Mesenteric fat pad (tissue), 1 donor: ENCODE measurements around the gene KMT2C. TPM values are rescaled to one million over a fixed set of nuclear protein-coding genes. Genes with fewer than 3 reads are reported as not detected.
"Not testable (repeated sequence)": the region's sequence is repeated elsewhere in the genome, so short reads cannot be mapped to it uniquely, and the experiment has no call there.

Source experiments
- DNase-seq: peaks from one replicate; pipeline ENCODE4 v3.0.0-alpha.2; 2020; ENCODE audit warnings: low spot score
- long read RNA-seq: library from polyadenylated mRNA; unstranded; transcript quantifications from one replicate; pipeline ENCODE4 v2.0.0, GENCODE V29; 2020
- total RNA-seq: library from RNA; stranded (reverse); fragmentation: NEBNext Ultra II Directional; extraction: Animal tissue kit (Norgen Biotek cat#: 25700); gene quantifications from one replicate; pipeline ENCODE4 v1.2.1, GENCODE V29; 2021
- donor health status: DM: yes; HTN: yes; CAD: no.

The KMT2C gene
- 83.4 TPM for total RNA-seq
- long read RNA-seq, partial matches to known transcripts: 19 of 38 reads
- long read RNA-seq, other reads (novel, unspliced or antisense): 19 of 38 reads

DNA sequence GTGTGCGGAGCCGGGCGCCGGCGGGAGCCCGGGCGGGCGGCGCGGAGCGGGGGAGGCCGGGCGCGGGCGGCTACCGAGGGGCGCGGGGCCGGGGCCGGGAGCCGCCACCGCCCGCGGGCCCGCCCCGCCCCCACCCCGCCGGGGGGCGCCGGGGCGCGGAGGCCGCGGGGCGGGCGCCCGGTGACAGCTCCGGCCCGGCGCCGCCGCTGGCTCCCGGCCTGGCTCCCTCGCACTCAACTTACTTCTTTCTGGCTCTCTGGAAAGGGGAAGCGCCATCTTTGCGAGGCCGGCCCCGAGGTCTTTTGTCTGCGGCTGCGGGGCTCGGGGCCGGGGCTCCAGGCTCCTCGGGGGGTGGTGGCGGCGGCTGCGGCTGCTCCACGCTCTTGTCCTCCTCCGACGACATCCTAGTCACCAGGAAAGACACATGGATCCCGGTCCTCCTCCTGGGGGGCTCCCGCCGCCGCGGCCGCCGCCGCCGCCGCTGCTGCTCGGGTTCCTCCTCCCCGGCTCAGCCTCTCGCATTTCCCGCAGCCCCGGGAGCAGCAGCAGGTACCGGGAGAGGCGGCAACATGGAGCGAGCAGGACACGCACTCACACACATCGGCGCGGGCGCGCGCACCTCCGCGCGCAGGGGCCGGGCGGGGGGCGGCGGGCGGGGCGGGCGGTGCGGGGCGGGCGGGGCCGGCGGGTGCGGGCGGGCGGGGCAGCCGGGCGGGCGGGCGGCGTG, at the start of gene KMT2C:
Gene KMT2C (minus strand): TSS at position 620 of the 727 bp plus-strand sequence. CDS start 217 bp downstream, at position 403.
- no peak for DNase-seq

DNA sequence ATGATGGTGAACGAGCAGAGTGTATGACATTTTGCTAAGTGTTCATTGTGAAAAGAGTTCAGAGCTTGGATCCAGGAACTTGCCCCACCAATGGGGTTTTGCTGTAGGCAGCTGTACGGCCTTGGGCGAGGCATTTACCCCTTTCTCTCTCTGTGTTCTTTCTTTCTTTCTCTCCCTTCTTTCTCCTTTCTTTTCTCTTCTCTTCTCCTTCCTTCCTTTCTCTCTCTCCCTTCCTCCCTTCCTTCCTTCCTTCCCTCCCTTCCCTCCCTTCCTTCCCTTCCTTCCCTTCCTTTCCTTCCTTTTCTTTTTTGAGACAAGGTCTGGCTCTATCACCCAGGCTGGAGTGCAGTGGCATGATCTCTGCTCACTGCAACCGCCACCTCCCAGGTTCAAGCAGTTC, 45.3 kb upstream of the KMT2C start:
- no peak for DNase-seq

DNA sequence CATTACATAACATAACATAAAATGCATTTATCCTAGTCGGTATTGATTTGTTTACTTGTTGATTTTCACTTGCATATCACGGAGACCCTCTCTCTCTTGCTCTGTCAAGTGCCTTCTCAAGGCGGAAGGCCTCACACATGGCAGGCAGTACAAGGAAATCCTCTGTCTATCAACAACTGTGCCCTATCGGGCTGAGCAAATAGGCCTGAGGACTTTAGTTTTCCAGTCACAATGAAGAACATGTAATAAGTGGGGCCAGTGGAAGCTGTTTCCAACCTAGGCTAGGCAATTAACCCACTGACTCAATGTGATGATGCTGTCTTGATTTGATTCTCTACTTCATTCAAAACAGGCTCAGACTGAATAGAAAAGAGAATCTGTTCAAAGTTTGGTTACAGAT, 44.9 kb upstream of the KMT2C start:
- no peak for DNase-seq

DNA sequence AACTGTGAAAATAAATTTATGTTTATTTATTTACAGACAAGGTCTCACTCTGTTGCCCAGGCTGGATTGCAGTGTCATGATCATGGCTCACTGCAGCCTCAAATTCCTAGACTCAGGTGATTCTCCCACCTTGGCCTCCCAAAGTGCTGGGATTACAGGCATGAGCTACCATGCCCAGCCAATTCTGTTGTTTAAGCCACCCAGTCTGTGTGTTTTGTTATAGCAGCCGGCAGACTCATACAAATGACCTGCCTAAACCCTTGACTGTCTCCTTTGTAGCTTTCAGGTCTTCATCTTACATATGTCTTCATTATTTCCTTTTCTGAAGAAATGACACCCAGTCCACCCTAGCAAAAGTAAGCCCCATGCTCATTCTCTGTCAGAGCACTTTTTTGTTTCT, 43.8 kb upstream of the KMT2C start:
- DNase-seq: no peak

DNA sequence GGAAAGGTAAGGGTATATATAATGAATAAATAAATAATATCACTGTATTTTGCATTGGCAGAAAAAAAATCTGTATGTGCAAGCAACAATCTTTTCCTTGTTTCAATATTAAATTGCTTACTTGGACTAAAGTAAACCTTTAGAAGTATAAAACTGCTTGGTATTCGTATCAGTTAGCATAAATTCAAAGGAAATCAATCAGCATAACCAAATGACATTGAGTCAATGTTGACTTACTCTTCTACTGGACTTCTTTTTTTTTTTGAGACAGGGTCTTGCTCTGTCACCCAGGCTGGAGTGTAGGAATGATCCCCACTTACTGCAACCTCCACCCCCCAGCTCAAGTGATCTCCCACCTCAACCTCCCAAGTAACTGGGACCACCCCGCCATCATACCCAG, 42.3 kb upstream of the KMT2C start:
- no peak for DNase-seq

DNA sequence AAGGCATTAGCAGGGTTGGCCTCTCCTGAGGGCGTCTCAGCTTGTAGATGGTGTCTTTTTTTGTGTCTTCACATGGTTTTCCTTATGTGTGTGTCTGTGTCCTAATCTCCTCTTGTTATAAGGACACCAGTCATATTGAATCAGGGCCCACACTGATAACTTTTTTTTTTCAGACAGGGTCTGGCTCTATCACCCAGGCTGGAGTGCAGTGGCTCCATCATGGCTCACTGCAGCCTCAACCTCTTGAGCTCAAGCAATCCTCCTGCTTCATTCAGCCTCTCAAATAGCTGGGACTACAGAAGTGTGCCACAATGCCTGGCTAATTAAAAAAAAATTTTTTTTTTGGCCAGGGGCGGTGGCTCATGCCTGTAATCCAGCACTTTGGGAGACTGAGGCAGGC, 41.3 kb upstream of the KMT2C start:
- no peak for DNase-seq

DNA sequence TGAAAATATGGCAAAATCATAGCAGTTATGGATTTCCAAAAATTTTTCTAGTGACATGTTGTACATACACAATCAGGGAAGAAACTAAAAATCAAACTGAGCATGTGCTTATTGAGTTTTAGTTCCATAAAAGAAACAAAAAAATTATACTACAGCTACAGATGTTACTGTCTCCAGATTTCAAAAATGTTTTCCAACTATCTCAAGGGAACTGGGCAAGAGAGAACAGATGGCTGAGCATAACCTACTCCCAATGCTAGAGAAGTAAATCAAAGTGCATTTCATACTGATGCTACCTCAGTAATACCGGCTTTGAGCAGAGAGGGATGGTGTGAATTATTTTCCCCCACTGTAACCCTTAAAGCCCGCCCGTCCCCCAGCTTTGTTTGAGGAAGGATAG, 40.7 kb upstream of the KMT2C start:
- DNase-seq: no peak

DNA sequence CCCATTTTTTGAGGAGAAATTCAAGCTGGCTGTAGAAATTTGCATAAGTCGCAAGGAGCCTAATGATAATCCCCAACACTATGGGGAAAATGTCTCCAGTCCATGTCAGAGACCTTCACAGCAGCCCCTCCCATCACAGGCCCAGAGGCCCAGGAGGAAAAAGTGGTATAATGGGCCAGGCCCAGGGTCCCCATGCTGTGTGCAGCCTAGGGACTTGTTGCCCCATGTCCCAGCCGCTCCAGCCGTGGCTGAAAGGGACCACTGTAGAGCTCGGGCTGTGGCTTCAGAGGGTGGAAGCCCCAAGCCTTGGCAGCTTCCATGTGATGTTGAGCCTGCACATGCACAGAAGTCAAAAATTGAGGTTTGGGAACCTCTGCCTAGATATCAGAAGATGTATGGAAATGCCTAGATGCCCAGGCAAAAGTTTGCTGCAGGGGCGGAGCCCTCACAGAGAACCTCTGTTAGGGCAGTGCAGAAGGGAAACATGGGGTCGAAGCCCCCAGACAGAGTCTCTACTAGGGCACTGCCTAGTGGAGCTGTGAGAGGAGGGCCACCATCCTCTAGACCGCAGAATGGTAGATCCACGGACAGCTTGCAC, 35.3 kb upstream of the KMT2C start:
- DNase-seq: not testable (repeated sequence)

DNA sequence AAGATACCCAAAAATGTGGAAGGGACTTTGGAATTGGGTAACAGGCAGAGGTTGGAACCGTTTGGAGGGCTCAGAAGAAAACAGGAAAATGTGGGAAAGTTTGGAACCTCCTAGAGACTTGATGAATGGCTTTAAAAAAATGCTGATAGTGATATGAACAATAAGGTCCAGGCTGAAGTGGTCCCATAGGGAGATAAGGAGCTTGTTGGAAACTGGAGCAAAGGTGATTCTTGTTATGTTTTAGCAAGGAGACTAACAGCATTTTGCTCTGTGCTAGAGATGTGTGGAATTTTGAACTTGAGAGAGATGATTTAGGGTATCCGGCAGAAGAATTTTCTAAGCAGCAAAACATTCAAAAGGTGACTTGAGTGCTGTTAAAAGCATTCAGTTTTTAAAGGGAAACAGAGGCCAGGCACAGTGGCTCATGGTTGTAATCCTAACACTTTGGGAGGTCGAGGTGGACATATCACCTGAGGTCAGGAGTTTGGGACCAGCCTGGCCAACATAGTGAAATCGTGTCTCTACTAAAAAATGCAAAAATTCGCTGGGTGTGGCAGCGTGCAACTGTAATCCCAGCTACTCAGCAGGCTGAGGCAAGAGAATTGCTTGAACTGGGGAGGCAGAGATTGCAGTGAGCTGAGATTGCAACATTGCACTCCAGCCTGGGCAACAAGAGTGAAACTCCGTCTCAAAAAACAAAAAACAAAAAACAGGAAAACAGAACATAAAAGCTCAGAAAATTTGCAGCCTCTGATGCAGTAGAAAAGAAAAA, 34.6 kb upstream of the KMT2C start:
- DNase-seq: not testable (repeated sequence)

DNA sequence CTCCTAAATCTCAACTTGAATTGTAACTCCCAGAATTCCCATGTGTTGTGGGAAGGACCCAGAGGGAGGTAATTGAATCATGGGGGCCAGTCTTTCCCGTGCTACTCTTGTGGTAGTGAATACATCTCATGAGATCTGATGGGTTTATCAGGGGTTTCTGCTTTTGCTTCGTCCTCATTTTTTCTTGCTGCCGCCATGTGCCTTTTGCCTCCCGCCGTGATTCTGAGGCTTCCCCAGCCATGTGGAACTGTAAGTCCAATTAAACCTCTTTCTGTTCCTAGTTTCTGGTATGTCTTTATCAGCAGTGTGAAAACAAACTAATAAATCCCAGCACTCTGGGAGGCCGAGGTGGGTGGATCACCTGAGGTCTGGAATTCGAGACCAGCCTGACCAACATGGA, 33.8 kb upstream of the KMT2C start:
- not testable (repeated sequence) for DNase-seq

DNA sequence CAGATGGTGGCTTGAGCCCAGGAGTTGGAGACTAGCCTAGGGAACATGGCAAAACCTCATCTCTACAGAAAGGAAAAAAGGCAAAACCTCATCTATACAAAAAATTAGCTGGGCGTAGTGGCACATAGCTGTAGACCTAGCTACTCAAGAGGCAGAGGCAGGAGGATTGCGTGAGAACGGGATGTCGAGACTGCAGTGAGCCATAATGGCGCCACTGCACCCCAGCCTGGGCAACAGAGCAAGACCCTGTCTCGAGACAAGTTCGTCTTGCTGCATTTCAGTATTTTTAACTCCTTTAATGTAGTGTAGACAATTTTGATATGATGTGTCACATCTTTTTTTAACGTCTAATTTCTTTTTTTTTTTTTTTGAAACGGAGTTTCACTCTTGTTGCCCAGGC, 31.4 kb upstream of the KMT2C start:
- DNase-seq: no peak

DNA sequence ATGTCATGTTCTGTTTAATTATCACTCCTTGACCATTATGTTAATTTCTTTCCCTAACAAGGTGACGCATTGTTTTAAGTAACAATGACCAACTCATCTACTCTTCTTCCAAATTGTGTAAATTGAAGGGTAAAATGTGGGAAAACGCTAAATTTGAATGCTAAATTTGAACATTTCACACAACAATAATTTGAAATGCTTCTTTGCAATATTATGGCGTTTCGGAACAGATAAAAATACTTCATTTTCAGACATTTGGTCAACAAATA, 29.2 kb upstream of the KMT2C start:
- DNase-seq: no peak

DNA sequence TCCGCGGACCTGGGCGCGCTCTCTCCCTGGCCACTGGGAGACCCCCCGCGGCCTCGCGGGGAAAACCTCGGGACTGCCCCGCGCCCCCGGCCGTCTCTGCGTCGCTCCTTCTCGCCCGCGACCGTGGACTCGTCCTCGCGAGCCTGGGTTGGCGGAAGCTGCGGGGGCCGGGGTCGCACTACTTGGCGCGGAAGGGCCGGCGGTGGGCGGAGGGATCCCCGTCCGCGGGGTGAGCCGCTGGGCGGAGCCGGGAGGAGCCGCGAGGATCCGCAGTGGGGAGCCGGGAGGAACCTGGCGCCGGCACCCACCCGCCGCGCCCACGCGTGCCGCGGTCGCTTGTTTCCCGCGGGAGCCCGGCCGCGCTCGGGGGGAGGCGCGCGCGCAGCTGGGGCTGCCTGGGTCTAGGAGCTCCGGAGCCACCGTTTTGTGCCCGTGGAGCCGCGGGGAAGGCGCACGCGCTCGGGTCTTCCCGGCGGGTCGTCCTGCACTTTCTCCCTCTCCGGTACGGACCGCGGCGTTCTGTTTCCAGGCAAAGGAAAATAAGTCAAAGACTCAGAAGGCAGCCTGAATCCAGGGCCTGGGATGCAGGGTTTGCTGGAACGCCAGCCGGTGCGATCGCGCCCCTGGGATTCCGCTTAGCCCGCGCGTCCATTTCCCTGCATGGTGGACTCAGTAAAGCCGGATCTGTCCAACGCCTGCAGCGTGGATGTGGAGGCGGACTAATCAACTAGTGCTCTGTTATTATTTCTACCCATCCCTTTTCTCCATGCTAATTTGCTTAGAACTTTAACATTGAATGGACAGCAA, 28.7 kb upstream of the KMT2C start:
- peak; percentile 95 for DNase-seq

DNA sequence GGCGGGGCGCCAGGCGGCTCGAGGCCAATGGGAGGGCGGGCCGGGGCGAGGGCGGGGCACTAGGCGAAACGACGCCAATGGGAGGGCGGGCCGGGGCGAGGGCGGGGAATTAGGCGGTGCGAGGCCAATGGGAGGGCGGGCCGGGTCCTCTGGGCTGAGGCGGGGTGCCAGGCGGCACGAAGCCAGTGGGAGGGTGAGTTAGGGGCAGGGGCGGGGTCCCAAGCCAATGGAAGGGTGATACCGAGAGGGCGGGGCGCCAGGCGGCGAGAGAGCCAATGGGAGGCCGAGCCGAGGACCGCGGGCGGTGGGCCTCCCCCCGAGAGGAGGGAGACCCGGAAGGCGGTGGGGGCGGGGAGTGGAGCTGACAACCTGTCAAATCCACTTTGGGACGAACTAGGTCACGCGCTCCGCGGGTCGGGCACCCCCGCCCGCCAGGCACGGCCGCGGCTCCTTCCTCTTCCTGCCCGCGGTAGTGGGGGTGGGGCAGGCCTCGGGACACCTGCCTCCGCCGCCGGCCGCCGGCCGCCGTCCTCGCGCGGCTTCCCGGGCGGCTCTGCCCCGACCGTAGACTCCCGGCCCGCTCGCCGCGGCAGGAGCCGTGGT, 28.0 kb upstream of the KMT2C start:
- peak; percentile 100 for DNase-seq

DNA sequence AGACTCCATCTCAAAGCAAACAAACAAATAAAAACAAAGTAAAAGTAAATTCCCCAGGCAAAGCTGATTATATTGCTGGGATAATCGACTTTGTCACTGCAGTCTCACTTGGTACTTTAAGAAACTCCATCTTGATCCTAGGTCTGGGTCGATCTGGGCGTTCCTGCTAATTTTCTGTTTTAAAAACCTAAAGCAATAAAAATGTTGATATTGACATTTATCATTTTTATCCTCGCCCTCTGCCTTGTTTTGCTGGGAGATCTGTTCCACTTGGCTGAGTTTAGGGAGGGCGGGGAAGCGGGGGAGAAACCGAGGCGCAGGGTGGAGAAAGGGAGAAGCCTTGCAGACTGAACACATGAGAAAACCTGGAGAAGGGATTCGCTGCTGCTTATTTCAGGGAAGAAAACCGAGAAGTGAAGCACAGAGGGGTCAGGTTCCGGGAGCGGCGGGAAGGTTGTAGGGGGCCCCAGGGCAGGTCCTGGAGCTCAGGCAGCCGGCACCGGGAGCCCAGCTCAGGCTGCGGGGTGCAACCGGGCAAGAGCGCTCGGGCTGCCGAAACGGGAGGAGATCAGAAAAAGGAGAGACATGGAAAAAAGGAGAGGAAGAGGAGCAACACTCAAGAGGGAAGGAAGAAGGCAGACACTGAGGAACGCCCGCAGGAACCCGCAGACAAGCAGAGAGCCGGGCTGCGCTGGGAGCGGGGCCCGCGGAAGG, 27.3 kb upstream of the KMT2C start:
- DNase-seq: peak; percentile 91

DNA sequence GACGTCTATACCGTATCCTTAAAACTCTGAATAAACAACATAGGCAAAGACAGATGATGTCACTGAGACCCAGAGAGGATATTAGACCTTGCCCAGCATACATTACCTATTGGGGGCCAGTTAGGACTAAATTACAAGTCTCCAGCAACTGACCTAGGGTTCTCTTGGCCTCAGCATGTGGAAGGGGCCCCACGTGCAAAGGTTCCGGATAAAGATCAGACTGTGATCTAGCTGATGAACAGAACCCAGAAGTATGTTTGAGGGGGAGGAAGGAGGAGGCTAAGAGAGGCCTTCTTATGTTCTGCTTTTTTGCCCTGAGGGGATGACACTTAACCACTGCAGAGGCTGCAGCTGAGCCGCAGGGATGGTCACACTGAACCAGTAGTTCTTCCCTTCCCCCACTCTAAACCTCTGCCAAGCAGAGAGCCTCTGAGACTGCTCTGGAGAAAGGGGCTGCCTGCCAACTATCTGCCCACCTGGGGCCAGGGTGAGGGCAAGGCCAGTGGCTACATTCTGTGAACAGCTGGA, 24.0 kb upstream of the KMT2C start:
- peak; percentile 57 for DNase-seq

DNA sequence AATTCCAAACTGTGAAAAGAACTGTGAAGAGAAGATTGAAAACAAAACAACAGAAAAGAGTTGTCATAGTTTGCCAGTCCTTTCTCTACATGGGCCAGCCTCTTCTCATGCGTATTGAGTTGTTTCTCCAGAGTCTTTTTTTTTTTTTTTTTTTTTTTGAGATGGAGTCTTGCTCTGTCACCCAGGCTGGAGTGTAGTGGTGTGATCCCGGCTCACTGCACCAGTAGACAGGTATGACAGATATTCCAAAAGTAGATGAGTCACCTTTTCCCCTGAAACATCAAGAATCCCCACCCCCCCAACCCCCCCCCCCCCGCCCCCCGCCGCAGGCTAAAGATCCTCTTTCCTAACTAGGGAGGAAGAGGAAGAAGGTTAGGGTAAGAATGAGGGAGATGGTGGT, 15.6 kb upstream of the KMT2C start:
- DNase-seq: no peak

DNA sequence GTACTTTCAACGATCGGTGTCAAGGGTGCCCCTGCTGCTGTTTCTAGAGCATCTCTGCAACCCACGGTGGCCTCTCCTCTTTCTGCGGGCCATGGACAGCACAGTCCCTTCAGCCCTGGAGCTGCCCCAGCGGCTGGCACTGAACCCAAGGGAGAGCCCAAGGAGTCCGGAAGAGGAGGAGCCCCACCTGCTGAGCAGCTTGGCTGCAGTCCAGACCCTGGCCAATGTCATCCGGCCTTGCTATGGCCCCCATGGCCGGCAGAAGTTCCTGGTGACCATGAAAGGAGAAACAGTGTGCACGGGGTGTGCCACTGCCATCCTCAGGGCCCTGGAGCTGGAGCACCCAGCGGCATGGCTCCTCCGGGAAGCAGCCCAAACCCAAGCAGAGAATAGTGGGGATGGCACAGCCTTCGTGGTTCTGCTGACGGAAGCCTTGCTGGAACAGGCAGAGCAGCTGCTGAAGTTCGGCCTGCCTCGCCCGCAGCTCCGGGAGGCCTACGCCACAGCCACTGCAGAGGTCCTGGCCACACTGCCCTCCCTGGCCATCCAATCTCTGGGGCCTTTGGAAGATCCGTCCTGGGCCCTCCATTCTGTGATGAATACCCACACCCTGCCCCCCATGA, 9.7 kb upstream of the KMT2C start:
- DNase-seq: not testable (repeated sequence)

DNA sequence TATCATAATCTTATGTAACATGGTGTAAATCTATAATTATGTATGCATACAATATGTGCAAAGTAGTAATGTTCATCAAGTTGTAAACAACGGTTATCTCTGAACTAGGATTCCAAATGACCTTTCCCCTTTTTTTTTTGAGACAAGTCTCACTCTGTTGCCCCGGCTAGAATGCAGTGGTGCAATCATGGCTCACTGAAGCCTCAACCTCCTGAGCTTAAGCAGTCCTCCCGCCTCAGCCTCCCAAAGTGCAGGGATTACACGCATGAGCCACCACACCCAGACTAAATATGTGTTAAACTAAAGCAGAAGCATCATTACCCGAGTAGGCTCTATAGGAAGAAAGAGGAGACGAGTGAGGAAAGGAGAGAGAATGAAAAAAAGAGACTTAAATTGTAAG, 7.8 kb upstream of the KMT2C start:
- DNase-seq: no peak

DNA sequence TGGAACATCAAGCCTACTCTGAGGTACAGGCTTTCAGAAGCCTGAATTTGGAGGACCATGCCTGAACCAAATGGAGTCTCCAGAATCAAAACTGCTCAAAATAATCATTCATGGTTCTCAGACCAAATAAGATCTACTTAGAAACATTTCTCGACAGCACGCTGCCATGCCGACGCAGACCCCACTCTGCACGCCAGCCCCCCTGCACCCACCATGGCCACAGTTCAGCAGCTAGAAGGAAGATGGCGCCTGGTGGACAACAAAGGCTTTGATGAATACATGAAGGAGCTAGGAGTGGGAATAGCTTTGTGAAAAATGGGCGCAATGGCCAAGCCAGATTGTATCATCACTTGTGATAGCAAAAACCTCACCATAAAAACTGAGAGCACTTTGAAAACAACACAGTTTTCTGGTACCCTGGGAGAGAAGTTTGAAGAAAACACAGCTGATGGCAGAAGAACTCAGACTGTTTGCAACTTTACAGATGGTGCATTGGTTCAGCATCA, 6.6 kb upstream of the KMT2C start:
- DNase-seq: no peak
